Gastroesophageal sphincter (tissue), 4 donors: ENCODE data around the gene MOCS3. TPM values are rescaled to one million over a fixed set of nuclear protein-coding genes. Genes with fewer than 3 reads are reported as not detected.

Source experiments
- ATAC-seq: fragments of 150-250 bp; one replicate; pipeline ENCODE4 v1.9.1; 2016; ENCODE audit warnings: mild to moderate bottlenecking, moderate library complexity
- H3K27ac ChIP-seq, 4 donors: fragments of 200-600 bp; sonication (generic) in 3 of 4; 1 replicate in 3 of 4; 2 replicates in 1 of 4; pipeline ENCODE4 v1.5.1; 2016 to 2019
- H3K27me3 ChIP-seq: fragments of 200-600 bp; sonication (generic); one replicate; pipeline ENCODE4 v1.5.1; 2019
- H3K36me3 ChIP-seq, 2 donors: fragments of 200-600 bp; sonication (generic); one replicate each; pipeline ENCODE4 v1.5.1; 2019; ENCODE audit warnings: control low read depth in 1 of 2
- H3K4me1 ChIP-seq, 3 donors: fragments of 200-600 bp; sonication (generic); 1 replicate in 2 of 3; 2 replicates in 1 of 3; pipeline ENCODE4 v1.5.1; 2016 to 2019; ENCODE audit warnings: control low read depth in 2 of 3
- H3K4me3 ChIP-seq, 2 donors: fragments of 200-600 bp; sonication (generic); one replicate each; pipeline ENCODE4 v1.5.1; 2019; ENCODE audit warnings: mild to moderate bottlenecking in 1 of 2, moderate library complexity in 1 of 2
- H3K9me3 ChIP-seq, 3 donors: fragments of 200-600 bp; sonication (generic); one replicate each; pipeline ENCODE4 v1.5.1; 2017 to 2019; ENCODE audit warnings: control low read depth in 2 of 3
- EP300 ChIP-seq: sonication (generic); formaldehyde crosslinking; IDR thresholded peaks from one replicate; pipeline ENCODE4 v1.6.1; 2017; ENCODE audit warnings: antibody characterized with exemption, mild to moderate bottlenecking
- POLR2A ChIP-seq, 2 donors: fragments of 450-650 bp; IDR thresholded peaks; one replicate each; pipeline ENCODE4 v1.6.1; 2017; ENCODE audit warnings: antibody characterized with exemption in 2 of 2, mild to moderate bottlenecking in 2 of 2, moderate library complexity in 1 of 2
- POLR2AphosphoS5 ChIP-seq: sonication (generic); formaldehyde crosslinking; IDR thresholded peaks from one replicate; pipeline ENCODE4 v1.6.1; 2017; ENCODE audit warnings: antibody characterized with exemption
- WGBS, 2 donors: methylation state at CpG; one replicate each; pipeline ENCODE4 v1.1.5; 2018; ENCODE audit warnings: low coverage in 1 of 2; 5-methylcytosine and 5-hydroxymethylcytosine counted together
- total RNA-seq, 4 donors: library from RNA; depleted of rRNA; stranded (reverse); fragments of >200 nt; gene quantifications; one replicate each; pipeline ENCODE4 v1.1.0, GENCODE V29; 2016
- TF ChIP-seq, protein P1 (sequence below), 4 experiments: fragments of 200-600 bp in 2 of 4; fragments of 450-650 bp in 2 of 4; sonication (generic) in 1 of 4; IDR thresholded peaks; one replicate each; pipeline ENCODE4 v1.5.1; 2017 to 2019; ENCODE audit warnings: antibody characterized with exemption in 4 of 4, mild to moderate bottlenecking in 2 of 4, moderate library complexity in 2 of 4

MOCS3 gene
- total RNA-seq, result 1 to 10 TPM; 4.2 to 6.1 (median 5.4) TPM

GRCh38 chr20:50958615-50959542 lies at the start of gene MOCS3:
Gene MOCS3 (plus strand): TSS chr20:50958818. CDS start chr20:50958843, 25 bp downstream.
- Histone ChIP-seq H3K4me1 (peaks cover 0 to 67% (median 30%) of the 10 kb centered on the region in 3 donors), H3K27ac (peak within 1 kb of the TSS; percentile 66 to 93 (median 92)), H3K27me3 (no peaks in the 10 kb centered on the region), H3K36me3 (peaks cover 0 to 30% of the 10 kb centered on the region in 2 donors), H3K9me3 (no peaks in the 10 kb centered on the region), H3K4me3 (peak within 1 kb of the TSS; percentile 74 to 93)
- no peak for TF ChIP-seq POLR2A (IDR thresholded peaks at IDR 0.05)
- TF ChIP-seq, protein P1, sequence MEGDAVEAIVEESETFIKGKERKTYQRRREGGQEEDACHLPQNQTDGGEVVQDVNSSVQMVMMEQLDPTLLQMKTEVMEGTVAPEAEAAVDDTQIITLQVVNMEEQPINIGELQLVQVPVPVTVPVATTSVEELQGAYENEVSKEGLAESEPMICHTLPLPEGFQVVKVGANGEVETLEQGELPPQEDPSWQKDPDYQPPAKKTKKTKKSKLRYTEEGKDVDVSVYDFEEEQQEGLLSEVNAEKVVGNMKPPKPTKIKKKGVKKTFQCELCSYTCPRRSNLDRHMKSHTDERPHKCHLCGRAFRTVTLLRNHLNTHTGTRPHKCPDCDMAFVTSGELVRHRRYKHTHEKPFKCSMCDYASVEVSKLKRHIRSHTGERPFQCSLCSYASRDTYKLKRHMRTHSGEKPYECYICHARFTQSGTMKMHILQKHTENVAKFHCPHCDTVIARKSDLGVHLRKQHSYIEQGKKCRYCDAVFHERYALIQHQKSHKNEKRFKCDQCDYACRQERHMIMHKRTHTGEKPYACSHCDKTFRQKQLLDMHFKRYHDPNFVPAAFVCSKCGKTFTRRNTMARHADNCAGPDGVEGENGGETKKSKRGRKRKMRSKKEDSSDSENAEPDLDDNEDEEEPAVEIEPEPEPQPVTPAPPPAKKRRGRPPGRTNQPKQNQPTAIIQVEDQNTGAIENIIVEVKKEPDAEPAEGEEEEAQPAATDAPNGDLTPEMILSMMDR (IDR thresholded peaks at IDR 0.05), result peak in 1 of 4 experiments; percentile 3
- TF ChIP-seq POLR2AphosphoS5, result peak; percentile 8
- no peak for TF ChIP-seq EP300
- peak; percentile 90 for ATAC-seq
- WGBS, 2 donors, result 0 to 1% methylated on average over 15 to 47 of the region's 67 CpGs

DNA sequence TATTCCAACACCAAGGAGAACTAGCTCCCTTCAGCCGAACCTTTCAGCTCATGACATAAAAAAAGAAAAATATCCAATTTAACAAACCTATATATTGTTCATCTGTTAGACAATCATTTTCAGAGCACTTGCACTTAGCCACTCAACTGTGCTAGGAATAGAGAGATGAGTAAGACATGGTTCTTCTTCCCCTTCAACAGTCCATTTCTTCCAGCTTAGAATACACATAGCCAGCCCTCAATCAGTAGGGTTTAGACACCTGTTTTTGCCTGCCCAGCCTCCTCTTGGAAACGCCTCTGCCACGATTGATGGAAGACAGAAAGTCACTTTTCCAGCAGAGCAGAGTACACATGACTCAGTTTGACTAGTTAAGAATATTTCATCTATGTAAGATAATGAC lies 49.2 kb upstream of the MOCS3 start:
- no peaks in the 10 kb centered on the region for H3K9me3 ChIP-seq
- no peak for ATAC-seq
- TF ChIP-seq POLR2A (IDR thresholded peaks at IDR 0.05) (no peak), EP300 (no peak), POLR2AphosphoS5 (no peak)
- TF ChIP-seq, protein P1 (IDR thresholded peaks at IDR 0.05), result no peak
- H3K27ac ChIP-seq, result no peak overlapping the region
- 80 to 88% methylated on average over 3 of the region's 3 CpGs for WGBS, 2 donors
- no peaks in the 10 kb centered on the region for H3K27me3 ChIP-seq
- no peaks in the 10 kb centered on the region for H3K36me3 ChIP-seq
- peaks cover 4 to 72% (median 15%) of the 10 kb centered on the region in 3 donors for H3K4me1 ChIP-seq
- H3K4me3 ChIP-seq, result no peak overlapping the region

- TF ChIP-seq, protein P1 (IDR thresholded peaks at IDR 0.05), result no peak
- TF ChIP-seq POLR2A (IDR thresholded peaks at IDR 0.05) (no peak), POLR2AphosphoS5 (no peak), EP300 (no peak)
- 45 to 62% methylated on average over 1 to 3 of the region's 3 CpGs for WGBS, 2 donors
- Histone ChIP-seq H3K27me3 (no peaks in the 10 kb centered on the region), H3K4me1 (peaks cover 16 to 73% (median 27%) of the 10 kb centered on the region in 3 donors), H3K27ac (no peak overlapping the region), H3K9me3 (no peaks in the 10 kb centered on the region), H3K4me3 (no peak overlapping the region), H3K36me3 (no peaks in the 10 kb centered on the region)
- ATAC-seq, result no peak
These were observed 47.6 kb upstream of the MOCS3 start for GRCh38 chr20:50911030-50911429.

GRCh38 chr20:50911716-50912115 lies 46.9 kb upstream of the MOCS3 start:
- no peak for ATAC-seq
- 29 to 30% methylated on average over 1 of the region's 1 CpG for WGBS, 2 donors
- Histone ChIP-seq H3K4me1 (peaks cover 21 to 73% (median 34%) of the 10 kb centered on the region in 3 donors), H3K27ac (no peak overlapping the region), H3K4me3 (no peak overlapping the region), H3K9me3 (no peaks in the 10 kb centered on the region), H3K27me3 (no peaks in the 10 kb centered on the region), H3K36me3 (no peaks in the 10 kb centered on the region)
- TF ChIP-seq EP300, result no peak
- no peak for TF ChIP-seq POLR2A (IDR thresholded peaks at IDR 0.05)
- no peak for TF ChIP-seq POLR2AphosphoS5
- TF ChIP-seq, protein P1 (IDR thresholded peaks at IDR 0.05), result no peak
